Mucosa of rectum (tissue), 2 donors: Measurements from ENCODE around the gene CEP72.
"Not testable (repeated sequence)": the region's sequence is repeated elsewhere in the genome, so short reads cannot be mapped to it uniquely, and the experiment has no call there.

Experiments used
- H3K27ac ChIP-seq, 2 donors: one replicate each; pipeline ENCODE4 v1.7.0; 2013; ENCODE audit warnings: inconsistent platforms in 2 of 2, low read depth in 2 of 2, low read length in 2 of 2
- H3K27me3 ChIP-seq, 2 donors: one replicate each; pipeline ENCODE4 v1.7.0; 2013; ENCODE audit warnings: low read length in 2 of 2; ENCODE audit not compliant: control insufficient read depth in 2 of 2, insufficient read depth in 2 of 2
- H3K36me3 ChIP-seq, 2 donors: one replicate each; pipeline ENCODE4 v1.7.0; 2013; ENCODE audit warnings: low read length in 2 of 2; ENCODE audit not compliant: control insufficient read depth in 2 of 2, insufficient read depth in 2 of 2
- H3K4me1 ChIP-seq, 2 donors: one replicate each; pipeline ENCODE4 v1.7.0; 2013; ENCODE audit warnings: low read length in 2 of 2, mild to moderate bottlenecking in 1 of 2; ENCODE audit not compliant: control insufficient read depth in 2 of 2, insufficient read depth in 2 of 2
- H3K4me3 ChIP-seq, 2 donors: one replicate each; pipeline ENCODE4 v1.7.0; 2013; ENCODE audit warnings: low read length in 2 of 2
- H3K9ac ChIP-seq, 2 donors: one replicate each; pipeline ENCODE4 v1.7.0; 2013; ENCODE audit warnings: low read length in 2 of 2, low read depth in 1 of 2, mild to moderate bottlenecking in 1 of 2
- H3K9me3 ChIP-seq, 2 donors: one replicate each; pipeline ENCODE4 v1.7.0; 2013; ENCODE audit warnings: low read length in 2 of 2; ENCODE audit not compliant: control insufficient read depth in 2 of 2
- donor health status: healthy.
- donor health status: Normal muscosa, but diverticular disease.

CEP72 gene

DNA sequence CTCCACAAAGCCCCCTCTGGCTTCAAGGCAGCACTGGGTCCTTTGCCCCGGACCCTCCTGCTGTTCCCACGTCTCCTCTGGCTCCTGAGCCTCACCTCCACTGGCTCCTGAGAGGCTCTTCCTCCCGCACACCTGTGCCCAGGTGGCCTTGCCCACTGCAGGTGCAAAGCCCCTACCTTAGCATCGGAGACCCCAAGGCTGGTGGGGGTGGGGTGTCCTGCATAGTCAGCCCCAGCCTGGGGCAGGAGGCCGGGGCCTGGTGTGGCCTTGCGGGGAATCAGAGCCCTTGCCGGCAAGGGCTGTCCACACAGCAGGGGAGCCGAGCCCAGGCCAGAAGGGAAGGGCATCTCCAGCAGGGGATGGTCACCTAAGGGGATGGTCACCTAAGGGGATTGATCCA is 41.3 kb upstream of the CEP72 start:
- Histone ChIP-seq H3K27me3 (peaks cover 4 to 5% of the 10 kb centered on the region in 2 donors), H3K4me3 (no peak overlapping the region), H3K36me3 (no peaks in the 10 kb centered on the region), H3K27ac (no peak overlapping the region), H3K9ac (no peak overlapping the region), H3K9me3 (peaks cover 0 to 7% of the 10 kb centered on the region in 2 donors), H3K4me1 (no peaks in the 10 kb centered on the region)

DNA sequence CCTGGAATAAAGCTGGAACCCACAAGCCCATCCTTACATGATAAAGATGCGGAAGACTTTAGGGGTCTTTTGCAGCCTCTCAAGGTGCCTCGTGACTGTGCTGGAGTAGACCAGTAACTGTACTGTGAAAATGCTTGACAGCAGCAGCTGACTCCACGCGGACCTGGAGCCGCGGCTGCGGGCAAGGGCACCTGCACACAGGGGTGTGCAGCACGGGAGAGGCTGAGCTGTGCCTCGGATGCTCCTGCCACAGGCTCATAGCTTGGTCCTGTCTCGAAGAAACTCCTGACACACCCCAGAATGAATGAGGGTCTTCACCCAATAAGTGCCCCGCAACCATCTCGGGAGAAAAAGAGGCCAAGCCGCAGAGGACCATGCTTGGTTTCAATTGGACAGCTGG is 40.3 kb upstream of the CEP72 start:
- Histone ChIP-seq H3K27ac (no peak overlapping the region), H3K4me1 (no peaks in the 10 kb centered on the region), H3K9ac (no peak overlapping the region), H3K27me3 (peaks cover 0 to 6% of the 10 kb centered on the region in 2 donors), H3K4me3 (no peak overlapping the region), H3K9me3 (peaks cover 0 to 14% of the 10 kb centered on the region in 2 donors), H3K36me3 (no peaks in the 10 kb centered on the region)

DNA sequence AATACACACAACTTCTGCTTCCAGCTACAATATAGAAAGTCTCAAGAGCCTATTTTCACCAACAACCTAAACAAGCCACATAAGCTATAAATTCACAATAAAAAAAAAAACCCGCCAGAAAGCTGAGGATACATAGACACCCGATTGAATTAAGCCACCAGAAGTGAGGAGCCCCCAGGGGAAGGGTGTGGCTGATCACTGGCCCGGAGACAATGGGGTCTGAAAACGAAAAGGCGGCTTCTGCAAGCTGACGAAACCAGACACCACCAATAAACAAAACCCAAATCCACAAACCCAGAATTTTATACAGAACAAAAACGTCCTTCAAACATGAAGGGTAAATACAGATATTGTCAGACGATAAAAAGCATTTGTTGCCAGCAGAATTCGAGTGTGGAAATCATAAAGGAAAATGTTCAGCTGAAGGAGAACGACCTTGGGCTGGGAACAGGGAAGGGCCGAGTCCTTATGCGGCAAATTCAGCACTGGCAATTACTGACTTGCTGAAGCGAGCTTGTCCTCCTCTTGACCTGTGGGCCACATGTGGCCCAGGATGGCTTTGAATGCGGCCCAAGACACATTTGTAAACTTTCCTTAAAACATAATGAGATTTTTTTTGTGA is 39.6 kb upstream of the CEP72 start:
- H3K36me3 ChIP-seq = no peaks in the 10 kb centered on the region
- H3K27me3 ChIP-seq = peaks cover 0 to 6% of the 10 kb centered on the region in 2 donors
- H3K4me3 ChIP-seq = no peak overlapping the region
- H3K9me3 ChIP-seq = peaks cover 0 to 18% of the 10 kb centered on the region in 2 donors
- no peaks in the 10 kb centered on the region for H3K4me1 ChIP-seq
- no peak overlapping the region for H3K27ac ChIP-seq
- no peak overlapping the region for H3K9ac ChIP-seq

DNA sequence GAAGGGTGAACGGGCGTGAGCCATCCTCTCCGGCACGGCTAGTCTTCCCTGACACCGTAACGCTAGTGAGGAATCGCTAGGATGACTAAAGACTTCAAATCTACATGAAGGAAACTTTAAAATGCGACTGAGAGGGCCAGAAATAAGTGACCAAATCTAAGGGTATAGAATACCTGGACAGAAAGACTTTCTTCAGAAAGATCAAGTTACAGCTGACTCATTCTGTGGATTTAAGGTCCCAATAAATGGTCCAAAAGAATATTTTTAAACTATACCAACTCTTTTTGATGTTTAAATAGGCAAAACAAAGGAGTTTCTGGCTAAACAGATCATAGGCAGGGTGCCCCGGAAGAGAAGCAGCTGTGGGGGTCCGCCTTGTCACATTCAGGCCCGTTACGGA is 38.9 kb upstream of the CEP72 start:
- H3K4me3 ChIP-seq = no peak overlapping the region
- H3K27me3 ChIP-seq = peaks cover 0 to 7% of the 10 kb centered on the region in 2 donors
- peaks cover 0 to 18% of the 10 kb centered on the region in 2 donors for H3K9me3 ChIP-seq
- no peaks in the 10 kb centered on the region for H3K4me1 ChIP-seq
- no peak overlapping the region for H3K9ac ChIP-seq
- no peak overlapping the region for H3K27ac ChIP-seq
- H3K36me3 ChIP-seq = no peaks in the 10 kb centered on the region

DNA sequence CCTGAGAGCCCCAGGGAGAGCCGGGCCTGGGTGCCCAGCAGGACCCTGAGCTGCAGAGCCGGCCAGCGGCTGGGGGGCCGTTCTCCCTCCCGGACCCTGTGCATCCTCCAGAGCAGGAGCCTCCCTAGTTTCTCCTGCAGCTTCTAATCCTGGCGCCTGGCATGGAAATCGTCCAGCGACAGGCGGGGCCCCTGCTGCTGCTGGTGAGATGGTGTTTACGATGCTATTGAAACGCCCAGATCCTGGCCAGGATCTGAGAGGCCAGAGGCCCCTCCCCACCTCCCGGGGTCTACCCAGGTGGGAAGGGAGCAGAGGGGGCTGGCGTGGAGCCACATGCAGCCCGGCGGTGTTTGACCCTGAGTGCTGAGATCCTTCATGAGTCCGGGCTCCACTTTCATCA is 38.2 kb upstream of the CEP72 start:
- peaks cover under 1 to 10% of the 10 kb centered on the region in 2 donors for H3K27me3 ChIP-seq
- H3K27ac ChIP-seq = no peak overlapping the region
- no peak overlapping the region for H3K4me3 ChIP-seq
- no peaks in the 10 kb centered on the region for H3K4me1 ChIP-seq
- H3K36me3 ChIP-seq = no peaks in the 10 kb centered on the region
- peaks cover 0 to 18% of the 10 kb centered on the region in 2 donors for H3K9me3 ChIP-seq
- no peak overlapping the region for H3K9ac ChIP-seq

DNA sequence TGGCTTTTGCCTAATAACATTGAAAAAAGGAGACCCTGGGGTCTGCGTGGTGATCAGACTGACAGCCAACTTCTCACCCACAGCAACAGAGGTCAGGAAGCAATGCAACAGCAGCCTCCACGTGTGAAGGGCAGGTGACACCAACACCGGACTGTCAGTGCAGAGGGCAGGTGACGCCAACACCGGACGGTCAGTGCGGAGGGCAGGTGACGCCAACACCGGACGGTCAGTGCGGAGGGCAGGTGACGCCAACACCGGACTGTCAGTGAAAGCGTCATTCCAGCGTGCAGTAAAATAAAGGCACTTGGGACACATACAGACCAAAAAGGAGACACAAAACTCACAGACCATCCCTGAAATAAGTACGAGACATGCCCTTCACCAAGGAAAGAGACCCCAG is 37.2 kb upstream of the CEP72 start:
- H3K27me3 ChIP-seq = peaks cover 3 to 16% of the 10 kb centered on the region in 2 donors
- H3K4me1 ChIP-seq = no peaks in the 10 kb centered on the region
- H3K9me3 ChIP-seq = peaks cover 0 to 18% of the 10 kb centered on the region in 2 donors
- H3K27ac ChIP-seq = no peak overlapping the region
- no peaks in the 10 kb centered on the region for H3K36me3 ChIP-seq
- no peak overlapping the region for H3K4me3 ChIP-seq
- no peak overlapping the region for H3K9ac ChIP-seq

DNA sequence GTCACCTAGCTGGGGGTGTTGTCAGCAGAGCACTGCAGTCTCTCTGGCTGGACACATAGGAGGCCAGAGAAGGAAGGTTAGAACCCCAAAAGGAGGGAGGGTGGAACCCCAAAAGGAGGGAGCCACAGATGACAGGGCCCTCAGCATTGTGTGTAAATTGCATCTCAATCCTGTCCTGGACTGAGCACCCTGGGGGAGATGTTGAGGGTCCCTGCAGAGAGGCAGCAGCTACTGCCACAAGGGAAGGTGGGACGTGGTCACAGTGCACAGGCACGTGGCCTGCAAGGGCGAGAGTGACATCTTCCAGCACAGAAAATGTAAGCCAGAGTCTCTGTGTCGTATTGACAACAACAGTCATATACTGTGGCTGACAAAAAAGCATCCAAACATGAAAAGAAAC is 36.5 kb upstream of the CEP72 start:
- H3K27ac ChIP-seq = no peak overlapping the region
- H3K9ac ChIP-seq = no peak overlapping the region
- no peaks in the 10 kb centered on the region for H3K36me3 ChIP-seq
- no peak overlapping the region for H3K4me3 ChIP-seq
- peaks cover 0 to 18% of the 10 kb centered on the region in 2 donors for H3K9me3 ChIP-seq
- peaks cover 3 to 16% of the 10 kb centered on the region in 2 donors for H3K27me3 ChIP-seq
- no peaks in the 10 kb centered on the region for H3K4me1 ChIP-seq

DNA sequence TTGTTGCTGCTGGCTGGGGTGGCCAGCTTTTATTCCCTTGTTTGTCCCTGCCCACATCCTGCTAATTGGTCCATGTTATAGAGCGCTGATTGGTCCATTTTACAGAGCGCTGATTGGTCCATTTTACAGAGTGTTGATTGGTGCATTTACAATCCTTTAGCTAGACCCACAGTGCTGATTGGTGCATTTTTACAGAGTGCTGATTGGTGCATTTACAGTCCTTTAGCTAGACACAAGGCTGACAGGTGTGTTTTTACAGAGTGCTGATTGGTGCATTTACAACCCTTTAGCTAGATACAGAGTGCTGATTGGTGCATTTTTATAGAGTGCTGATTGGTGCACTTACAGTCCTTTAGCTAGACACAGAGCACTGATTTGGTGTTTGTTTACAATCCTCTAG is 34.9 kb upstream of the CEP72 start:
- H3K4me3 ChIP-seq, H3K36me3 ChIP-seq, H3K9ac ChIP-seq, H3K27ac ChIP-seq, H3K4me1 ChIP-seq: not testable (repeated sequence)
- Histone ChIP-seq H3K27me3 (peaks cover 3 to 17% of the 10 kb centered on the region in 2 donors), H3K9me3 (peaks cover 0 to 18% of the 10 kb centered on the region in 2 donors)

DNA sequence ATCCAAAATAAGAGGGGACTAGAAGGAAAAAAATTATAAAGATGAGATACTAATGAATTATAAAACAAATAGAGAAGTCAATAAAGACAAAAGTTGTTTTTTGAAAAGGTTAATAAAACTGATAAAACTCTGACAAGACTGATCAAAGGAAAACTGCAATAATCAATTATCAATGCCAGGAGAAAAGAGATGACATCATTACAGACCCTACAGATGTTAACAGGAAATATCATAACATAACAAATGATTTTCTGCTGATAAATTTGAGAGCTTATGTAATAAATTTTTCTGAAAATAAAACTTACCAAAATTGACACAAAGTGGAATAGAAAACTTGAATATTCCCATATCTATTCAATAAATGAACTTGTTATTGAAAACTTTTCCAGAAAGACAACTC is 34.3 kb upstream of the CEP72 start:
- peaks cover 3 to 19% of the 10 kb centered on the region in 2 donors for H3K27me3 ChIP-seq

DNA sequence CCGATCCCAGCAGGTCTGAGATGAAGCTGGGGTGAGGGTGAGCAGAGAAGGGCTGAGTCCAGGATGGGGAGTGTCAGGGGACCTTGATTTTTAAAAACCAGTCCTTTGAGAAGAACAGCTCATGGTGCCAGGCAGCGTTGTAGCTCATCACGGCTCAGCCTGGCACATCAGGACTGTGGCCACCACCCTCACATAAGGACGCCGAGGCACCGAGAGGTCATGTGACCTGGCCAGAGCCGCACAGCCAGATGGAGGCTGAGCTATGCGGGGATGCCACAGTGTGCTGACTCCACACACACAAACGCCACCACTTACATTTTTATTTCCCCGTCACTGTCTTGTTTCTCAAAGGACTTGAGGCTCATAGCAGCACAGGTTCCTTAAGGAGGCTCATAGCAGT is 32.9 kb upstream of the CEP72 start:
- Histone ChIP-seq H3K27ac (no peak overlapping the region), H3K4me3 (no peak overlapping the region), H3K9me3 (peaks cover 0 to 18% of the 10 kb centered on the region in 2 donors), H3K27me3 (peaks cover 3 to 19% of the 10 kb centered on the region in 2 donors), H3K36me3 (no peaks in the 10 kb centered on the region), H3K4me1 (no peaks in the 10 kb centered on the region), H3K9ac (no peak overlapping the region)

More for the DNA sequence above, 34.3 kb upstream of the CEP72 start:
- no peak overlapping the region for H3K4me3 ChIP-seq
- no peak overlapping the region for H3K27ac ChIP-seq
- H3K4me1 ChIP-seq = no peaks in the 10 kb centered on the region
- no peaks in the 10 kb centered on the region for H3K36me3 ChIP-seq
- H3K9ac ChIP-seq = no peak overlapping the region
- H3K9me3 ChIP-seq = peaks cover 0 to 18% of the 10 kb centered on the region in 2 donors
